ENCODE data around the gene NLRC3. TPM values are rescaled to one million over a fixed set of nuclear protein-coding genes. Genes with fewer than 3 reads are reported as not detected.

Gene NLRC3
- total RNA-seq, 1 donor from 2014 or later, result not detected

DNA sequence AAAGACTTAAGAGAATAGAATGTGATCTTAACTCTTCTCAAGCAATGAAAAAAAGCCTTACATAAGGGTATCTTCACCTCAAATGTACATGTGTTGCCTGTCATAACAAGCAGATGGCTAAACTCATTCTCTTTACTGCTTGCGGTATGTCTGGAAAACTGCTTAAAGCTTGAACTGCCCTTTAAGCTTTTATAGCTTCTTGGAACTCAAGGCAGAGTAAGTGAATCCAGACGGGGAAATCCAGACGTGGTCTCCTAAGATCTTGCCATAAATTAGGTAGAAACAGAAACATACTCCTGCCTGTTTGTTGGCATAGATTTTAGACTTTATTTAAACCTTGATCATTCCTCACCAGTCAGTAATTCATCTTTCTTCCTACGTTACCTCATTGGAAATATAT is 56.8 kb downstream of the NLRC3 start:
- DNase-seq (ENCODE audit: extremely low spot score, unreplicated experiment), result no peak
- Mint-ChIP-seq H3K4me3 (ENCODE audit: unreplicated experiment) (no peak overlapping the region), H3K27ac (ENCODE audit: unreplicated experiment) (no peak overlapping the region), H3K9me3 (ENCODE audit: unreplicated experiment) (no peaks in the 10 kb centered on the region), H3K36me3 (ENCODE audit: unreplicated experiment) (peaks cover 53% of the 10 kb centered on the region), H3K27me3 (ENCODE audit: unreplicated experiment) (no peaks in the 10 kb centered on the region), H3K4me1 (ENCODE audit: unreplicated experiment) (peaks cover 4% of the 10 kb centered on the region)
- TF ChIP-seq, protein P1, sequence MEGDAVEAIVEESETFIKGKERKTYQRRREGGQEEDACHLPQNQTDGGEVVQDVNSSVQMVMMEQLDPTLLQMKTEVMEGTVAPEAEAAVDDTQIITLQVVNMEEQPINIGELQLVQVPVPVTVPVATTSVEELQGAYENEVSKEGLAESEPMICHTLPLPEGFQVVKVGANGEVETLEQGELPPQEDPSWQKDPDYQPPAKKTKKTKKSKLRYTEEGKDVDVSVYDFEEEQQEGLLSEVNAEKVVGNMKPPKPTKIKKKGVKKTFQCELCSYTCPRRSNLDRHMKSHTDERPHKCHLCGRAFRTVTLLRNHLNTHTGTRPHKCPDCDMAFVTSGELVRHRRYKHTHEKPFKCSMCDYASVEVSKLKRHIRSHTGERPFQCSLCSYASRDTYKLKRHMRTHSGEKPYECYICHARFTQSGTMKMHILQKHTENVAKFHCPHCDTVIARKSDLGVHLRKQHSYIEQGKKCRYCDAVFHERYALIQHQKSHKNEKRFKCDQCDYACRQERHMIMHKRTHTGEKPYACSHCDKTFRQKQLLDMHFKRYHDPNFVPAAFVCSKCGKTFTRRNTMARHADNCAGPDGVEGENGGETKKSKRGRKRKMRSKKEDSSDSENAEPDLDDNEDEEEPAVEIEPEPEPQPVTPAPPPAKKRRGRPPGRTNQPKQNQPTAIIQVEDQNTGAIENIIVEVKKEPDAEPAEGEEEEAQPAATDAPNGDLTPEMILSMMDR (IDR thresholded peaks at IDR 0.05), result no peak

- no peak overlapping the region for H3K4me3 Mint-ChIP-seq (ENCODE audit: unreplicated experiment)
- no peak for DNase-seq (ENCODE audit: extremely low spot score, unreplicated experiment)
- peaks cover 4% of the 10 kb centered on the region for H3K4me1 Mint-ChIP-seq (ENCODE audit: unreplicated experiment)
- TF ChIP-seq, protein P1 (IDR thresholded peaks at IDR 0.05), result no peak
- peaks cover 51% of the 10 kb centered on the region for H3K36me3 Mint-ChIP-seq (ENCODE audit: unreplicated experiment)
- no peak overlapping the region for H3K27ac Mint-ChIP-seq (ENCODE audit: unreplicated experiment)
- H3K27me3 Mint-ChIP-seq (ENCODE audit: unreplicated experiment), result no peaks in the 10 kb centered on the region
- no peaks in the 10 kb centered on the region for H3K9me3 Mint-ChIP-seq (ENCODE audit: unreplicated experiment)
These were observed 57.6 kb downstream of the NLRC3 start for GRCh38 chr16:3519581-3519980.

GRCh38 chr16:3518986-3519348 is 58.2 kb downstream of the NLRC3 start:
- Mint-ChIP-seq H3K27ac (ENCODE audit: unreplicated experiment) (no peak overlapping the region), H3K36me3 (ENCODE audit: unreplicated experiment) (peaks cover 55% of the 10 kb centered on the region), H3K9me3 (ENCODE audit: unreplicated experiment) (no peaks in the 10 kb centered on the region), H3K27me3 (ENCODE audit: unreplicated experiment) (no peaks in the 10 kb centered on the region), H3K4me1 (ENCODE audit: unreplicated experiment) (peaks cover 4% of the 10 kb centered on the region), H3K4me3 (ENCODE audit: unreplicated experiment) (no peak overlapping the region)
- TF ChIP-seq, protein P1 (IDR thresholded peaks at IDR 0.05), result no peak
- DNase-seq (ENCODE audit: extremely low spot score, unreplicated experiment), result no peak

GRCh38 chr16:3518292-3518985 is 58.8 kb downstream of the NLRC3 start:
- Mint-ChIP-seq H3K36me3 (ENCODE audit: unreplicated experiment) (peaks cover 55% of the 10 kb centered on the region), H3K27ac (ENCODE audit: unreplicated experiment) (no peak overlapping the region)

DNA sequence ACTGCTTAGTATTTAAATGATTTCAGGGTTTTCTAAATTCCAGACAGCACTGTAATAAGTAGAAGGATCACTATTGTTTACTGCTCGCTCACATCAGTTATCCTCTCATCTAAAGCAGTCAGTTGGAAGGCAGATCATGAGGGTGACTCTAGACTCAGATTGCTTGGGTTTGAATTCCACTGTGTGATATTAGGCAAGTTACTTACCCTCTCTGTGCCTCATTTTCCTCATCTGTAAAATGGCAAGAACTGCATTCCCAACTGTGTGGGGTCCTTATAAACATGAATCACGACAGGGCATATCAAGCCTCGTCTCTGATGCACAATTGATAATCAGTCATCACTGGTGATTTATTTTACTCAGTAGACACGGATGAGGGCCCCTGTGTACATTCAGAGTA is 61.3 kb downstream of the NLRC3 start:
- TF ChIP-seq, protein P1 (IDR thresholded peaks at IDR 0.05), result no peak
- DNase-seq (ENCODE audit: extremely low spot score, unreplicated experiment), result no peak
- Mint-ChIP-seq H3K27me3 (ENCODE audit: unreplicated experiment) (no peaks in the 10 kb centered on the region), H3K4me3 (ENCODE audit: unreplicated experiment) (no peak overlapping the region), H3K4me1 (ENCODE audit: unreplicated experiment) (peaks cover 4% of the 10 kb centered on the region), H3K9me3 (ENCODE audit: unreplicated experiment) (no peaks in the 10 kb centered on the region), H3K27ac (ENCODE audit: unreplicated experiment) (no peak overlapping the region), H3K36me3 (ENCODE audit: unreplicated experiment) (peaks cover 51% of the 10 kb centered on the region)

More at GRCh38 chr16:3518292-3518985, 58.8 kb downstream of the NLRC3 start:
- TF ChIP-seq, protein P1 (IDR thresholded peaks at IDR 0.05), result no peak
- DNase-seq (ENCODE audit: extremely low spot score, unreplicated experiment), result no peak
- no peaks in the 10 kb centered on the region for H3K9me3 Mint-ChIP-seq (ENCODE audit: unreplicated experiment)
- peaks cover 4% of the 10 kb centered on the region for H3K4me1 Mint-ChIP-seq (ENCODE audit: unreplicated experiment)
- no peak overlapping the region for H3K4me3 Mint-ChIP-seq (ENCODE audit: unreplicated experiment)
- H3K27me3 Mint-ChIP-seq (ENCODE audit: unreplicated experiment), result no peaks in the 10 kb centered on the region
